HG02571 (cell line): ENCODE data around the gene ZNF283.
"Not testable (repeated sequence)": the region's sequence is repeated elsewhere in the genome, so short reads cannot be mapped to it uniquely, and the experiment has no call there.

ENCODE experiments used
- ATAC-seq: cut with Tn5 transposase; IDR thresholded peaks from one replicate; pipeline ENCODE4 v1.9.1; 2021; ENCODE audit warnings: mild to moderate bottlenecking, moderate library complexity; ENCODE audit not compliant: unreplicated experiment

ZNF283 gene

GRCh38 chr19:43798546-43799409, 28.3 kb upstream of the ZNF283 start:
- no peak for ATAC-seq

- no peak for ATAC-seq
Observed at GRCh38 chr19:43799502-43800142, 27.5 kb upstream of the ZNF283 start.

GRCh38 chr19:43802216-43802951, 24.7 kb upstream of the ZNF283 start, which contains the start of gene LYPD5:
LYPD5 (minus strand) TSS chr19:43802447; CDS start chr19:43802380, 67 bp downstream.
- no peak for ATAC-seq

- ATAC-seq, result no peak
Observed at GRCh38 chr19:43804432-43804831, 22.7 kb upstream of the ZNF283 start.

DNA sequence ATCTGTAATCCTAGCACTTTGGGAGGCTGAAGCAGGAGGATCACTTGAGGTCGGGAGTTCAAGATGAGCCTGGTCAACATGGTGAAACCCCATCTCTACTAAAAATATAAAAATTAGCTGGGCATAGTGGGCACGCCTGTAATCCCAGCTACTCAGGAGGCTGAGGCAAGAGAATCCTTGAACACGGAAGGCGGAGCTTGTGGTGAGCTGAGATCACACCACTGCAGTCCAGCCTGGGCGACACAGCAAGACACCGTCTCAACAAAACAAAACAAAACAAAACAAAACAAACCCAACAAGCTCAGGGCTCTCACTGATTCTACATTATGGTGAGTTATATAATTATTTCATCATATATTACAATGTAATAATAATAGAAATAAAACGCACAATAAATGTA, 20.7 kb upstream of the ZNF283 start:
- not testable (repeated sequence) for ATAC-seq

- ATAC-seq, result no peak
Observed at GRCh38 chr19:43806848-43807247, 20.3 kb upstream of the ZNF283 start.

DNA sequence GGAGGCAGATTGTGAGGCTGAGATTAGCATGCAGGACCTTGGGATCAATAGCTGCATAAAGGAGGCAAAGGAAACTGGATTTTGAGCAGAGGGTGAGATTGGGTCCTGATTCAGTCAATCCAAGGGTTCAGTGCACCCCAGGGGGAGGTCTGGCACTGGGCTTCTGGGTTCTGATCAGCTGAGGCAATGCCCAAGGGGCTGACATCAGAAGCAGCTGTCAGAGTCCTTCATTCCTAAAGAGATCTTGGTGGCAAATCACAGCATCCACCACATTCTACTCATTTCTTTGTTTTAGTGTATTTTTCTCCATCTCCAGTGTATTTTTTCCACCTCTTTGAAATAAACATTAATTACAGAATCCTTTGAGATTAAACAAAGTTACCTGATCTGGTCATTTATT, 19.5 kb upstream of the ZNF283 start:
- no peak for ATAC-seq

GRCh38 chr19:43809762-43810696, 17.1 kb upstream of the ZNF283 start:
- ATAC-seq, result no peak

GRCh38 chr19:43811837-43812236, 15.3 kb upstream of the ZNF283 start:
- no peak for ATAC-seq

DNA sequence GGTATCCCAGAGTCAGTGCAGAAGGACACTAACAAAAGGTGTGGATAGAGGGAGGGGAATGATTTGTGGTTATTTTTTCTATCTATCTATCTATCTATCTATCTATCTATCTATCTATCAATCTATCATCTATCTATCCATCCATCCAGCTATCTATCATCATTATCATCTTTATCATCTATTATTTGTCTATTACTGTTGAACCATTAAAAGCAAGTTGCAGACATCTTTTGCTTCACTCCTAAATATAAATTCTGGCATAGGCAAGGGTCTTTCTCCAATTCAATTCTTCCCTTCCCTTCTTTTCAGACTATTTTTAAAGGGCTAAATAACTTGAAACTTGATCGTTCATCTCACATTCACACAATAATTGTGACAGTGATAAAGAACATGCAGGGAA, 14.9 kb upstream of the ZNF283 start:
- no peak for ATAC-seq

- no peak for ATAC-seq
Observed at GRCh38 chr19:43812688-43813087, 14.4 kb upstream of the ZNF283 start.

- no peak for ATAC-seq
Observed at GRCh38 chr19:43814663-43815352, 12.3 kb upstream of the ZNF283 start.

DNA sequence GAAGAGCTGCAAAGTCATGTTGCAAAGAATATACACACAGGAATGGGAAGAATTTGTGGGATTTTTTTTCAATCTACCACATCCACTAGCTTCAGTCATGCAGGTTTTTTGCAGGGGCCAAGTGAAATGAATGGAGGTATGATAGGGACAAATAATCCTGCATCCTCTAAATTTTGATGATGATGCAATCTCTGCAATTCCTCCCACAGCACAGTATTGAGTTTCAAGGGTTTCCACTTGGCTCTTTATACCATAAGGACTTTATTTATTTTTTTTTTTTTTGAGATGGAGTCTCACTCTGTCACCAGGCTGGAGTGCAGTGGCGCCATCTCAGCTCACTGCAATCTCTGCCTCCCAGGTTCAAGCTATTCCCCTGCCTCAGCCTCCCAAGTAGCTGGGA, 9.7 kb upstream of the ZNF283 start:
- ATAC-seq, result not testable (repeated sequence)

- no peak for ATAC-seq
Observed at GRCh38 chr19:43818500-43818899, 8.6 kb upstream of the ZNF283 start.

- no peak for ATAC-seq
Observed at GRCh38 chr19:43820098-43820883, 6.8 kb upstream of the ZNF283 start.

DNA sequence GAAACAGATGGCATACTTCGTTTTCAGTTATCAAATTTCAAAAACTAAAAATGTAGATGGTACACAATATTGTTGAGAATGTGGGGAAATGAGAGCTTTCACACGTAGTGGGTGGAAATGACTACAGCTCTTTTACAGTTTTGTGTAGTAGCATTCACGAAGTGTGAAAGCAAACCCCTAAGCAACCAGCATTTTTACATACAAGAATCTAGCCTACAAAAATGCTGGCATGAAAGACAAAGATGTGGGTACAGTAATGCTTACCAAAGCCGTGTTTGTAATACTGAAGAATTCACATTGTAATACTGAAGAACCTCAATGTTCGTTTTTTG, 6.3 kb upstream of the ZNF283 start:
- no peak for ATAC-seq

DNA sequence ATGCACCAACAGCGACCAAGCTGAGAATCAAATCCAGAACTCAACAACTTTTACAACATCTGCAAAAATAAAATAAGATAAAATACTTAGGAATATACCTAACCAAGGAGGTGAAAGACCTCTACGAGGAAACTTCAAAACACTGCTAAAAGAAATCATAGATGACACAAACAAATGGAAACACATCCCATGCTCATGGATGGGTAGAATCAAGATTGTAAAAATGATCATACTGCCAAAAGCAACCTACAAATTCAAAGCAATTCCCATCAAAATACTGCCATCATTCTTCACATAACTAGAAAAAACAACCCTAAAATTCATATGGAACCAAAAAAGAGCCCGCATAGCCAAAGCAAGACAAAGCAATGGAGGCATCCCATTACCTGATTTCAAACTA, 3.3 kb upstream of the ZNF283 start:
- ATAC-seq, result not testable (repeated sequence)

DNA sequence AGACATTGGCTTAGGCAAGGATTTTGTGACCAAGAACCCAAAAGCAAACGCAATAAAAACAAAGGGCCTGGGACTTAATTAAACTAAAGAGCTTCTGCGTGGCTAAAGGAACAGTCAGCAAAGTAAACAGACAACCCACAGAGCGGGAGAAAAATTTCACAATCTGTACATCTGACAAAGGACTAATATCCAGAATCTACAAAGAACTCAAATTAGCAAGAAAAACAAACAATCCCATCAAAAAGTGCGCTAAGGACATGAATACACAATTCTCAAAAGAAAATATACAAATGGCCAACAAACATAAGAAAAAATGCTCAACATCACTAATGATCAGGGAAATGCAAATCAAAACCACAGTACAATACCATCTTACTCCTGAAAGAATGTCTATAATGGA, 2.5 kb upstream of the ZNF283 start:
- not testable (repeated sequence) for ATAC-seq

GRCh38 chr19:43839139-43839538, 12.0 kb downstream of the ZNF283 start:
- no peak for ATAC-seq
